KMS-11 (cell line): Measurements from ENCODE around the gene PBXIP1.
"Not testable (repeated sequence)": the region's sequence is repeated elsewhere in the genome, so short reads cannot be mapped to it uniquely, and the experiment has no call there.

Source experiments
- H2AFZ ChIP-seq: fragments of 200-600 bp; sonication (generic); 2 replicates; pipeline ENCODE4 v1.6.1; 2016; ENCODE audit warnings: antibody characterized with exemption, mixed run types, low read depth
- H3K27ac ChIP-seq: fragments of 200-600 bp; sonication (generic); 2 replicates; pipeline ENCODE4 v1.6.1; 2016; ENCODE audit warnings: mild to moderate bottlenecking, mixed run types
- H3K27me3 ChIP-seq: fragments of 200-600 bp; sonication (generic); 2 replicates; pipeline ENCODE4 v1.6.1; 2017; ENCODE audit warnings: mild to moderate bottlenecking, low read depth, mixed run types, moderate library complexity; ENCODE audit not compliant: insufficient read depth
- H3K36me3 ChIP-seq: fragments of 200-600 bp; sonication (generic); 2 replicates; pipeline ENCODE4 v1.6.1; 2017; ENCODE audit warnings: mild to moderate bottlenecking, mixed run types; ENCODE audit not compliant: insufficient read depth
- H3K4me1 ChIP-seq: fragments of 200-600 bp; sonication (generic); 2 replicates; pipeline ENCODE4 v1.6.1; 2016; ENCODE audit warnings: mild to moderate bottlenecking, low read depth, mixed run types; ENCODE audit not compliant: poor library complexity, severe bottlenecking
- H3K4me2 ChIP-seq: fragments of 200-600 bp; sonication (generic); 2 replicates; pipeline ENCODE4 v1.7.0; 2016; ENCODE audit warnings: mild to moderate bottlenecking, mixed run types
- H3K4me3 ChIP-seq: fragments of 200-600 bp; sonication (generic); IDR thresholded peaks from 2 replicates; pipeline ENCODE4 v1.6.1; 2017; ENCODE audit warnings: low read depth, low read length, mixed read lengths; ENCODE audit not compliant: insufficient read depth
- H3K79me2 ChIP-seq: fragments of 200-600 bp; sonication (generic); 2 replicates; pipeline ENCODE4 v1.6.1; 2016; ENCODE audit warnings: low read depth, mixed run types; ENCODE audit not compliant: insufficient read depth
- H3K9ac ChIP-seq: fragments of 200-600 bp; sonication (generic); 2 replicates; pipeline ENCODE4 v1.6.1; 2016; ENCODE audit warnings: mild to moderate bottlenecking, mixed run types
- H4K20me1 ChIP-seq: fragments of 200-600 bp; sonication (generic); 2 replicates; pipeline ENCODE4 v1.6.1; 2016; ENCODE audit warnings: mild to moderate bottlenecking, mixed run types; ENCODE audit not compliant: insufficient read depth
- CTCF ChIP-seq: fragments of 200-600 bp; sonication (generic); conservative IDR thresholded peaks from 2 replicates; pipeline ENCODE4 v1.6.1; 2017; ENCODE audit warnings: low read depth, mild to moderate bottlenecking, antibody characterized with exemption, low read length, moderate library complexity, mixed read lengths

PBXIP1 gene

GRCh38 chr1:154990276-154990675 lies 34.4 kb upstream of the PBXIP1 start:
- no peaks in the 10 kb centered on the region for H3K27me3 ChIP-seq
- H4K20me1 ChIP-seq = no peaks in the 10 kb centered on the region
- no peak overlapping the region for H3K27ac ChIP-seq
- TF ChIP-seq CTCF = no peak
- H3K36me3 ChIP-seq = peaks cover 17% of the 10 kb centered on the region; the same call in 1 of the 2 replicates
- peaks cover 32% of the 10 kb centered on the region for H3K4me1 ChIP-seq
- H3K79me2 ChIP-seq = peaks cover 36% of the 10 kb centered on the region; the same call in 1 of the 2 replicates
- H3K4me2 ChIP-seq = no peak overlapping the region
- H2AFZ ChIP-seq = no peak overlapping the region
- no peak overlapping the region for H3K4me3 ChIP-seq
- no peak overlapping the region for H3K9ac ChIP-seq

GRCh38 chr1:154989195-154989860 lies 33.4 kb upstream of the PBXIP1 start:
- TF ChIP-seq CTCF = no peak
- Histone ChIP-seq H4K20me1 (no peaks in the 10 kb centered on the region), H3K9ac (no peak overlapping the region), H2AFZ (no peak overlapping the region), H3K79me2 (peaks cover 45% of the 10 kb centered on the region), H3K4me3 (no peak overlapping the region), H3K4me2 (no peak overlapping the region), H3K4me1 (peaks cover 34% of the 10 kb centered on the region), H3K27me3 (no peaks in the 10 kb centered on the region), H3K27ac (no peak overlapping the region), H3K36me3 (peaks cover 17% of the 10 kb centered on the region; the same call in 1 of the 2 replicates)

GRCh38 chr1:154988058-154988954 lies 32.4 kb upstream of the PBXIP1 start:
- H3K79me2 ChIP-seq = peaks cover 55% of the 10 kb centered on the region
- H4K20me1 ChIP-seq = no peaks in the 10 kb centered on the region
- H3K4me1 ChIP-seq = peaks cover 27% of the 10 kb centered on the region
- no peak for TF ChIP-seq CTCF
- H3K36me3 ChIP-seq = peaks cover 17% of the 10 kb centered on the region; the same call in 1 of the 2 replicates
- no peak overlapping the region for H3K27ac ChIP-seq
- H3K9ac ChIP-seq = no peak overlapping the region
- no peak overlapping the region for H3K4me2 ChIP-seq
- H2AFZ ChIP-seq = no peak overlapping the region
- H3K4me3 ChIP-seq = no peak overlapping the region
- no peaks in the 10 kb centered on the region for H3K27me3 ChIP-seq

- Histone ChIP-seq H4K20me1 (no peaks in the 10 kb centered on the region), H3K4me1 (peaks cover 23% of the 10 kb centered on the region), H3K9ac (no peak overlapping the region), H3K36me3 (peaks cover 17% of the 10 kb centered on the region; the same call in 1 of the 2 replicates), H3K4me2 (no peak overlapping the region), H3K27me3 (no peaks in the 10 kb centered on the region), H3K4me3 (no peak overlapping the region), H3K79me2 (peaks cover 56% of the 10 kb centered on the region), H2AFZ (no peak overlapping the region), H3K27ac (no peak overlapping the region)
- TF ChIP-seq CTCF = no peak
Observed at GRCh38 chr1:154987326-154987725, 31.4 kb upstream of the PBXIP1 start.

- not testable (repeated sequence) for H3K4me3 ChIP-seq, H4K20me1 ChIP-seq, H3K27ac ChIP-seq, H3K9ac ChIP-seq, H2AFZ ChIP-seq, H3K27me3 ChIP-seq, H3K4me2 ChIP-seq
- Histone ChIP-seq H3K4me1 (peaks cover 25% of the 10 kb centered on the region), H3K36me3 (peaks cover 17% of the 10 kb centered on the region; the same call in 1 of the 2 replicates), H3K79me2 (peaks cover 58% of the 10 kb centered on the region)
Observed at GRCh38 chr1:154986736-154987135, 30.8 kb upstream of the PBXIP1 start.
